ENCODE results near the gene GNAI1. TPM values are rescaled to one million over a fixed set of nuclear protein-coding genes. Genes with fewer than 3 reads are reported as not detected.

The GNAI1 gene
- total and polyA plus RNA-seq, 2 donors (not counting 1 experiment from before 2014, with no cell fraction given) = not detected

DNA sequence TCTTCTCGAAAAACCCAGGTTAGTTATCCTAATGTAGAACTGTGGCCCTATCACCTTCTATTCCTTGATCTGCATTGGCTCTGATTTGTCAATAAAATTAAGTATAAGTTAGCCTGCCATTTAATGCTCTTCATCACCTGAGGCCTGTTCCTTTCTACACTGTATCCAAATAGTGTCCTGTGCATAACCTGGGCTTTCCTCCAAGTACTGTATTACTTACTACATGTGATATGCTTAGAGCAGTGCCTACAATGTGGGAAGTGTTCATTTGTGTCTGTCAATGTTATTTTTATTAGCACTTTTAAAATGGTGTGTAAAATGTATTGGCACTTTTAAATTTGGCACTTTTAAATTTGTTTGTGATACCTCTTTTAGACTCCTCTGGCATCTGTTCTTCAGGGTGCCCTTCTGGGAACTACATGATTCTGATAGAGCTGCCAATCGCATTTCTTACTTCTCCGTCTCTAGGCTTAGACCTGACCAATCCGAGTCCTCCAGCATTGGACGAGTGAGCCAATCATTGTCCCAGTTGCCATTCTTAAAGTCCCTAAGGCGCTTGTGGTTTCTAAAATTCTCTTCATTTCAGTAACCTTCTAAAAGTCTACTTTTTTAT lies 85.5 kb downstream of the GNAI1 start:
- intact Hi-C loops (cut with micrococcal nuclease) = no loop called here
- TF ChIP-seq, protein P1, sequence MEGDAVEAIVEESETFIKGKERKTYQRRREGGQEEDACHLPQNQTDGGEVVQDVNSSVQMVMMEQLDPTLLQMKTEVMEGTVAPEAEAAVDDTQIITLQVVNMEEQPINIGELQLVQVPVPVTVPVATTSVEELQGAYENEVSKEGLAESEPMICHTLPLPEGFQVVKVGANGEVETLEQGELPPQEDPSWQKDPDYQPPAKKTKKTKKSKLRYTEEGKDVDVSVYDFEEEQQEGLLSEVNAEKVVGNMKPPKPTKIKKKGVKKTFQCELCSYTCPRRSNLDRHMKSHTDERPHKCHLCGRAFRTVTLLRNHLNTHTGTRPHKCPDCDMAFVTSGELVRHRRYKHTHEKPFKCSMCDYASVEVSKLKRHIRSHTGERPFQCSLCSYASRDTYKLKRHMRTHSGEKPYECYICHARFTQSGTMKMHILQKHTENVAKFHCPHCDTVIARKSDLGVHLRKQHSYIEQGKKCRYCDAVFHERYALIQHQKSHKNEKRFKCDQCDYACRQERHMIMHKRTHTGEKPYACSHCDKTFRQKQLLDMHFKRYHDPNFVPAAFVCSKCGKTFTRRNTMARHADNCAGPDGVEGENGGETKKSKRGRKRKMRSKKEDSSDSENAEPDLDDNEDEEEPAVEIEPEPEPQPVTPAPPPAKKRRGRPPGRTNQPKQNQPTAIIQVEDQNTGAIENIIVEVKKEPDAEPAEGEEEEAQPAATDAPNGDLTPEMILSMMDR (IDR thresholded peaks at IDR 0.05) = no peak
- TF ChIP-seq EZH2 (IDR thresholded peaks at IDR 0.05; ENCODE audit: borderline replicate concordance, insufficient read depth, low read depth, low read length, poor library complexity, severe bottlenecking) = no peak
- Mint-ChIP-seq H3K27me3 (no peaks in the 10 kb centered on the region), H3K27ac (no peak overlapping the region), H3K4me1 (no peaks in the 10 kb centered on the region), H3K4me3 (no peak overlapping the region), H3K9me3 (ENCODE audit: insufficient read depth) (no peaks in the 10 kb centered on the region)
- Histone ChIP-seq H3K4me2 (replicated peaks; ENCODE audit: low read depth, low read length, poor library complexity, severe bottlenecking) (no peak overlapping the region), H3K27me3 (replicated peaks in 1 of 4; ENCODE audit: control extremely low read depth in 1 of 4, control insufficient read depth in 3 of 4, insufficient read depth in 4 of 4, low read length in 3 of 4) (no peaks in the 10 kb centered on the region), H3K9ac (ENCODE audit: low read length) (no peak overlapping the region), H3K27ac (ENCODE audit: low read length in 2 of 2) (no peak overlapping the region), H3K36me3 (replicated peaks in 1 of 2; ENCODE audit: control extremely low read depth in 1 of 2, control insufficient read depth in 1 of 2, extremely low read depth in 1 of 2, insufficient read depth in 2 of 2, low read length in 1 of 2) (no peaks in the 10 kb centered on the region), H3K4me3 (ENCODE audit: control extremely low read depth in 1 of 5, extremely low read depth in 1 of 5, insufficient read depth in 1 of 5, low read depth in 2 of 5, low read length in 4 of 5) (no peak overlapping the region), H4K20me1 (ENCODE audit: control insufficient read depth, insufficient read depth, low read length, poor library complexity, severe bottlenecking) (no peaks in the 10 kb centered on the region), H3K79me2 (ENCODE audit: control insufficient read depth, insufficient read depth, low read length) (no peaks in the 10 kb centered on the region), H3K4me1 (ENCODE audit: control insufficient read depth in 2 of 2, insufficient read depth in 2 of 2, low read length in 2 of 2) (no peaks in the 10 kb centered on the region), H2AFZ (ENCODE audit: insufficient read depth, low read depth, low read length, poor library complexity, severe bottlenecking) (no peak overlapping the region), H3K9me3 (ENCODE audit: control extremely low read depth in 1 of 3, control insufficient read depth in 2 of 3, insufficient read depth in 1 of 3, low read length in 2 of 3) (no peaks in the 10 kb centered on the region)
- DNase-seq = no peak
- ChIA-PET POLR2A (no interaction called here), CTCF (no interaction called here)
- WGBS (ENCODE audit: insufficient coverage) = 91% methylated on average over 5 of the region's 6 CpGs
- ATAC-seq (ENCODE audit: low read depth) = no peak

- Mint-ChIP-seq H3K27ac (no peak overlapping the region), H3K4me1 (no peaks in the 10 kb centered on the region)
- CTCF ChIA-PET = no interaction called here
Observed at GRCh38 chr7:80224415-80224814, 89.8 kb downstream of the GNAI1 start.

More at GRCh38 chr7:80224415-80224814, 89.8 kb downstream of the GNAI1 start:
- TF ChIP-seq EZH2 (IDR thresholded peaks at IDR 0.05; ENCODE audit: borderline replicate concordance, insufficient read depth, low read depth, low read length, poor library complexity, severe bottlenecking) = no peak
- TF ChIP-seq, protein P1 (IDR thresholded peaks at IDR 0.05) = no peak
- Histone ChIP-seq H3K4me3 (ENCODE audit: control extremely low read depth in 1 of 5, extremely low read depth in 1 of 5, insufficient read depth in 1 of 5, low read depth in 2 of 5, low read length in 4 of 5) (no peak overlapping the region), H3K4me1 (ENCODE audit: control insufficient read depth in 2 of 2, insufficient read depth in 2 of 2, low read length in 2 of 2) (no peaks in the 10 kb centered on the region), H3K36me3 (replicated peaks in 1 of 2; ENCODE audit: control extremely low read depth in 1 of 2, control insufficient read depth in 1 of 2, extremely low read depth in 1 of 2, insufficient read depth in 2 of 2, low read length in 1 of 2) (no peaks in the 10 kb centered on the region), H4K20me1 (ENCODE audit: control insufficient read depth, insufficient read depth, low read length, poor library complexity, severe bottlenecking) (no peaks in the 10 kb centered on the region), H2AFZ (ENCODE audit: insufficient read depth, low read depth, low read length, poor library complexity, severe bottlenecking) (no peak overlapping the region), H3K4me2 (replicated peaks; ENCODE audit: low read depth, low read length, poor library complexity, severe bottlenecking) (no peak overlapping the region), H3K27ac (ENCODE audit: low read length in 2 of 2) (no peak overlapping the region), H3K79me2 (ENCODE audit: control insufficient read depth, insufficient read depth, low read length) (no peaks in the 10 kb centered on the region), H3K9me3 (ENCODE audit: control extremely low read depth in 1 of 3, control insufficient read depth in 2 of 3, insufficient read depth in 1 of 3, low read length in 2 of 3) (no peaks in the 10 kb centered on the region), H3K9ac (ENCODE audit: low read length) (no peak overlapping the region), H3K27me3 (replicated peaks in 1 of 4; ENCODE audit: control extremely low read depth in 1 of 4, control insufficient read depth in 3 of 4, insufficient read depth in 4 of 4, low read length in 3 of 4) (no peaks in the 10 kb centered on the region)
- no peak for ATAC-seq (ENCODE audit: low read depth)
- POLR2A ChIA-PET = no interaction called here
- Mint-ChIP-seq H3K27me3 (no peaks in the 10 kb centered on the region), H3K4me3 (no peak overlapping the region), H3K9me3 (ENCODE audit: insufficient read depth) (no peaks in the 10 kb centered on the region)
- no CpG with 5 or more reads among the region's 1 CpG for WGBS (ENCODE audit: insufficient coverage)
- DNase-seq = no peak
- intact Hi-C loops (cut with micrococcal nuclease) = no loop called here

Data from B cell (primary cell).